Occipital lobe (tissue), 2 donors: Measurements from ENCODE around the gene TCOF1. TPM values are rescaled to one million over a fixed set of nuclear protein-coding genes. Genes with fewer than 3 reads are reported as not detected.

Experiments used
- DNase-seq: peaks from one replicate; lab custom pipeline; 2025; lab: John Stamatoyannopoulos, UW
- total RNA-seq: library from RNA; depleted of rRNA; stranded (reverse); fragments of >200 nt; gene quantifications from one replicate; pipeline ENCODE4 v1.2.3, GENCODE V29; 2014

The TCOF1 gene
- total RNA-seq, 1 donor from 2014 or later, result 13.6 TPM

DNA sequence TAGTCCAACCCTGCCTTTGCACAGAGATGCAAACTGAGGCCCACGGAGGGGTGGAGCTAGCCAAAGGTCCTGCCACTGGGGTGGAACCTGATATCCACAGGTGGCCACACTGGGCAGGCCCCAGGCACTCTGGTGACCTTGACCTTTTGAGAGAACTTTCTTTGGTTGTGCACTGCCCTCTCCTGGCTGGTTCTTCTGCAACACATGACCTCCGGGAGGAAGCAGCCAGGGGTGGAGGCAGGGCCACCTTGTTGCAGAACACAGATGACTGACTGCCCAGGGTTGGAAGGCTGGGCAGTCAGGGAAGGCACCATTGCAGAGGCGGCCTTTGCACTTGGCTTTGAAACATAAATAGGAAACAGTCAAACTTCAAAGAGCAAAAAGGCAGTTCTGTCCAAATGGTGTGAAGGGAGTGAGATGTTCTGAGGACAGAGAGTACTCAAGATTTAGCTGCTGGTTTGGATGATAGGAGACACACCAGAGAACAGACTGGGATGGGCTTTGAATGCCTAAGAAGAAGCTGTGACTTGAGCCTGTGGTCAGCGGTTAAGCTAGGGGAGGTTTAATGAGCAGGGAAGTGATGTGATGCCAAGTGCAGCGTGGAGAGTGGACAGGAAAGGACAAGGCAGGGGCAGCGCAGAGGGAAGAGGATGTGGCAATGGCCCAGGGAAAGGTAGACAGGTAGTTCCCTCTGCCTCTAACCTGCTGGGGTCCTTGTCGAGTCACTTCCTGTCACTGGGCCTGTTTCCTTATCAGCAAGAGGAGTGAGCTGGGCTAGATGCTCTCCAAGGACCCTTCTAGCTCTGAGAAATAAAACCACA, 6.8 kb upstream of the TCOF1 start:
- peak; percentile 63 for DNase-seq

- no peak for DNase-seq
These were observed 5.1 kb upstream of the TCOF1 start for GRCh38 chr5:150352244-150353031.

DNA sequence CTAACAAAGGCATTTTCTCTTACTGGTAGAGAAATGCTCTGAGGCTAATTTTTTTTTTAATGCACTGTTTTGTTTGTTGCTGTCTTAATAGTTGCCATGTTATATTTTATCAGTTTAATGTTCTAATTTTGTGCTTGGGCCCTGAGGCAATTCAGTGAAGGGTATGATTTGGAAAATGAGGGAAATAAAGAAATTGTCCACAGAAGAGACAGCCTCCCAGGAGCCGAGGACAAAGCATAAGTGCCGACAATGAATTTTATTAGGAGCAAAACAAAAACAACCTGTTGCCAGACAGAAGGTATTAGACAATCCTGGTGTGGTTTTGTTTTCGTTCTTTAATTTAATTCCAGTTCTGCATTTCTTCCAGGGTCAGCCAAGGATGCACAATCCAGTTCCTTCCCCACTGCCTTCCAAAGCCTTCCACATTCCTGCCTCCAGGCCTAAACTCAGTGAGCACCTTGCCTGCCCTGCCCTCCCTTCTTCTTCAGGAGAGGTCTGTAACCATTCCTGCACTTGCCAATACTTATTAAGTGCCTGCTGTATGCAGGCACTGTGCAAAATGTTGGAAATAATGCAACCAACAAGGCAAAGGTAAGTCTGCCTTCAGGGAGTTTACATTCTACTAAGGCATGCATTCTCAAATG, 4.3 kb upstream of the TCOF1 start:
- DNase-seq, result no peak

- no peak for DNase-seq
These were observed 1.7 kb upstream of the TCOF1 start for GRCh38 chr5:150355791-150356190.

GRCh38 chr5:150356575-150357294, 762 bp upstream of the TCOF1 start:
- no peak for DNase-seq

- no peak for DNase-seq
These were observed 981 bp downstream of the TCOF1 start for GRCh38 chr5:150358261-150359095.

DNA sequence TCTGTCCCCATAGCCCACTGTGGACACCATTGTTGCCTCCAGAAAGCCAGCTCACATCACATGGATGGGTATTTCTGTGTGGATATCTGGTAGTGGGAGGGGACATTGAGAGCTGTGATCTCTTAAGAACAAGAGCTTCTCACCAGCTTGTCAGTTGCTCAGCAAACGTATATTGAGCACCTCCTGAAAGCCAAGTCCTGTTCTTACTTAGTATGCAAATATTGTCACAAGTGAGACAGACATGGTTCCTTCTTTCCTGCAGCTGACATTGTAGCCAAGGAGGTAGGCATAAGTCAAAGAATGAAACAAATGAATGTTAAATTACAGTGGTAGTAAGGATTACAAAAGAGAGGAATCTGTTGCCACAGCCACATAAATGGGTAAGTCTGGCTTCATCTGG, 3.8 kb downstream of the TCOF1 start:
- DNase-seq, result no peak

DNA sequence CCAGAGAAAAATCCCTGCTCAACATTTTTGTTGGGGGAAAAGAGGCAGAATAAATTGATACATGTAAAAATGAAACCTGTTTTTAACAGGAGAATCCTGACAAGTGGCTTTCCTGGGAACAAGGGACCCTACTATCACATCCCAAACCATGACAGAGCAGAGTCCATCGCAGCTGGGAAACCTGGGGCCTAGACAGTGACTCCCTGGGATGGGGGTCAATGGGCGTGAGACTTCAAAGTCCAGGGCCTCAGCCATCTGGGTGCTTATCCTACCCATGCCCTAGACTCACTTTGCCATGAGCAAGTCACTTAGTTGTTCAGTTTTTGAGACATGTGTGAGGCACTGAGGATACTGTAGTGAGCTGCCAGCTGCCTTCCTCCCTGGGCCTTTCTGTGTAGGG, 5.7 kb downstream of the TCOF1 start:
- DNase-seq, result no peak

DNA sequence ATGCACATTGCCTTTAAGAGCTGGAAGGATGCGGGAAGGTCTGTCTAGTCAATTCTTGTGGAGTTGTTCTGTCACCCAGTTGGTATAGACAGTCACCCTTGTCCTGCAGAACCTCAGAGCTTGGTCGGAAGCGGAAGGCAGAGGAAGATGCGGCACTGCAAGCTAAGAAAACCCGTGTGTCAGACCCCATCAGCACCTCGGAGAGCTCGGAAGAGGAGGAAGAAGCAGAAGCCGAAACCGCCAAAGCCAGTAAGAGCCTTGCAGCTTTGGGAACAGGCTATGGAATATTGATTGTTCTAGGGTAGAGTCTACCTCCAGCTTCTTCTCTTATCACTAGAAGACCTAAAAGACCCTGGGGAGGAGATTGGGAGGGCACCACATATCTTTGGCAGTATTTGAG, 6.5 kb downstream of the TCOF1 start:
- DNase-seq, result no peak

DNA sequence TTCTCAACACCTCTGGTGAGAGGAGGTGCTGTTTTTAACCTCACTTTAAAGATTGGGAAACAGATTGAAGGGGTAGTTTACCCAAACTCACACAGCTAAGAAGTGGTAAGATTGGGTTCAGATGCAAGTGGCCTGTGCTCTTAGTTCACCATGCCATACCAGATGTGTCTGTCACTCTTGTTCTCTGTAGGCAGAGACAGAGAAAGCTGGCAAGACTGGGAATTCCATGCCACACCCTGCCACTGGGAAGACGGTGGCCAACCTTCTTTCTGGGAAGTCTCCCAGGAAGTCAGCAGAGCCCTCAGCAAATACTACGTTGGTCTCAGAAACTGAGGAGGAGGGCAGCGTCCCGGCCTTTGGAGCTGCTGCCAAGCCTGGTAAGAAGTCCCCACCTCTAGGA, 11.0 kb downstream of the TCOF1 start:
- no peak for DNase-seq

DNA sequence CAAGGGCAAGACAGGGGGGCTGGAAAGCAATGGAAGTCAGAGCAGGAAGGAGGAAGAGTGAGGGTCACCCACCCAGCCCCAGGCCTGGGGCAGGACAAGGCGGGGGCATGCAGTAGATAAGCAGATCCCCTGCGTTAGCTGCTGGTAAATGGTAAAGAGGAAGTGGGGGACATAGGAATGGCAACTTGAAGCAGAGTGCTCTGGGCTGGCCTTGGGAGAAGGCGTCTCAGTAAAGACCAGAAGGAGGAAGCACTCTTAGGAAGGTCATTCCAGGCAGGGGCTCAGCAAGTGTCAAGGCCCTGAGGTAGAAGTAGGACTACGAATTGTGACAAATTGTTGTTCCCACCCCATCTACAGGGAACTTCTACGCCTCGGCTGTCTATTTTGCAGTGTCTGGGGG, 15.1 kb downstream of the TCOF1 start:
- no peak for DNase-seq

GRCh38 chr5:150374651-150375050, 17.2 kb downstream of the TCOF1 start:
- no peak for DNase-seq

DNA sequence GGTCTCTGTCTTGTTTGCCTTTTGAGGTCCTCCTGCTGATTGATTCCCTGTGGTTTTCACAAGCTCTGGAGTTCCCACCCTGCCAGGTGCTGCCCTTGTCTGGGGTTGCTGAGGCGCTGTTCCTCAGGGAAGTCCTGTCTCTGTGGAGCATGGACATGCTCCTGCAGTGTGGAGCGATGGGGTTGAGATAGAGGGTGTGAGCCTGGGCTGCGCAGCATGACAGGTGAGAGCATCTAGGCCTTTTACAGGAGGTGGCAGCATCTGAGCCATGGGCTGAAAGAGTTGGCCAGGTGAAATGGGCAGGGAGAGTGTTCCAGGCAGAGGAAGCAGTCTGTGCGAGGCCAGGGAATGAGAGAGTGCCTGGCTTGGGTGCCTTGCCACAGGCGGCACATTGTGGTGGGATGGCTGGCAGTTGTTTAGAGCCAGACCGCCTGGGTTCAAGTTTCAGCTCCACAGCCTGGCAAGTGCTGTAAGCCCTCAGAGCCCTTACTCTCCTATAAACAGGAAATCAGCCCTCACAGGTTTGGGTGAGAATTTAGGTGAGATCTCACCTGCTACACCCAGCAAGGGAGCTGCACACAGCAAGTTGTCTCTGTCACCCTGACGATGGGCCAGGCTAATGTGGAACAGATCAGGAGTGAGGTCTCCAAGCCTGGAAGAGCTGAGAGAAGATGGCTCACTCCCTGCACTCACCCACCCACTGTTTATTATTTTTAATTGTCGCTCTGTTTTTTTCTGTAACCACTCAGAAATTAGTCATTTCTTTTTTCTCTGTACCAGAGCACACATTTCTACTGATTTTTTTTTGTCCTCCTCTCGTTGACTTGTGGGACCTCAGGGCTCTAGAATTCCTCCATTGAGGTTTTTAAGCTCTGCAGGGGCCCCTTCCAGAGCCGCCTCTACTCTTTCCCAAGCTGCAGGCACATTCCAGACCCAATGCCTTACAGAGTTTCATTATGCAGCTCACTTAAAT, 19.6 kb downstream of the TCOF1 start:
- no peak for DNase-seq

GRCh38 chr5:150377964-150378694, 20.6 kb downstream of the TCOF1 start:
- no peak for DNase-seq

DNA sequence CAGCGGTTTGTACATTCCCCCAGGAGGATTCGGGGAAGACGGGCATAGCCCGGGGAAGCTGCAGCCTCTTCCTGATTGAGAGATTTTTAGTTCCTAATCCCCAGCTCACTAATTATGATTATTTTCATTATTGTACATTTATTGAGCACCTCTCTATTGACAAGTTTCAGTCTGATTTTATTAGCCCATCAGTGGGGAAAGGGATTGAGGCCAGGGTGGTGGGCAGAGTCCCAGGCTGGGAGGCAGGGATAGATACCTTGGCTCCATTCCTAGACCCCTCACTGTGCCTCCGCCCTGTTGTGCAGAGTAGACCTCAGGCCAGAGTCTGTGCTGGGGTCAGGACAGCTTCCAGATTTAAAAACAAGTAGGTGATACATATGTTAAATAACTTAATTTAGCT, 27.2 kb downstream of the TCOF1 start:
- no peak for DNase-seq

- no peak for DNase-seq
These were observed 28.7 kb downstream of the TCOF1 start for GRCh38 chr5:150386024-150386855.

- DNase-seq, result no peak
These were observed 32.2 kb downstream of the TCOF1 start for GRCh38 chr5:150389531-150390266.
